HL-60/S4 treated with phorbol 12-myristate 13-acetate at 8.2 ng/mL for 4 days and 3 days (cell line): Measurements from ENCODE around the gene NWD2.

Source experiments
- in situ Hi-C: fragments of 300-500 bp; cut with MboI; formaldehyde crosslinking; loops from 2 replicates; pipeline ENCODE4 v1.15.0; 2022; ENCODE audit warnings: low sequenced_read_pairs

The NWD2 gene

GRCh38 chr4:37464373-37465128 is 220.0 kb downstream of the NWD2 start:
- in situ Hi-C loops, result no loop called here

- in situ Hi-C loops, result no loop called here
Observed at GRCh38 chr4:37465296-37465695, 220.8 kb downstream of the NWD2 start.

GRCh38 chr4:37465845-37466244 is 221.3 kb downstream of the NWD2 start:
- in situ Hi-C loops, result no loop called here

GRCh38 chr4:37467223-37467622 is 222.7 kb downstream of the NWD2 start:
- in situ Hi-C loops, result no loop called here

GRCh38 chr4:37467824-37468223 is 223.3 kb downstream of the NWD2 start:
- in situ Hi-C loops, result no loop called here

- in situ Hi-C loops, result no loop called here
Observed at GRCh38 chr4:37469286-37469685, 224.7 kb downstream of the NWD2 start.

GRCh38 chr4:37470245-37470644 is 225.7 kb downstream of the NWD2 start:
- in situ Hi-C loops, result no loop called here

- in situ Hi-C loops, result no loop called here
Observed at GRCh38 chr4:37471093-37471492, 226.6 kb downstream of the NWD2 start.

GRCh38 chr4:37471971-37472370 is 227.4 kb downstream of the NWD2 start:
- in situ Hi-C loops, result no loop called here

GRCh38 chr4:37473807-37474206 is 229.3 kb downstream of the NWD2 start:
- in situ Hi-C loops, result no loop called here

- in situ Hi-C loops, result no loop called here
Observed at GRCh38 chr4:37475087-37475486, 230.5 kb downstream of the NWD2 start.

GRCh38 chr4:37475776-37476175 is 231.2 kb downstream of the NWD2 start:
- in situ Hi-C loops, result no loop called here

GRCh38 chr4:37476256-37476655 is 231.7 kb downstream of the NWD2 start:
- in situ Hi-C loops, result no loop called here

GRCh38 chr4:37476691-37477090 is 232.1 kb downstream of the NWD2 start:
- in situ Hi-C loops, result no loop called here

GRCh38 chr4:37477126-37477525 is 232.6 kb downstream of the NWD2 start:
- in situ Hi-C loops, result no loop called here

- in situ Hi-C loops, result no loop called here
Observed at GRCh38 chr4:37478151-37478550, 233.6 kb downstream of the NWD2 start.

- in situ Hi-C loops, result no loop called here
Observed at GRCh38 chr4:37480509-37480908, 236.0 kb downstream of the NWD2 start.

- in situ Hi-C loops, result no loop called here
Observed at GRCh38 chr4:37481547-37482122, 237.1 kb downstream of the NWD2 start.

- in situ Hi-C loops, result no loop called here
Observed at GRCh38 chr4:37482236-37482913, 237.8 kb downstream of the NWD2 start.

GRCh38 chr4:37483610-37484009 is 239.1 kb downstream of the NWD2 start:
- in situ Hi-C loops, result no loop called here

- in situ Hi-C loops, result no loop called here
Observed at GRCh38 chr4:37486166-37486565, 241.6 kb downstream of the NWD2 start.

- in situ Hi-C loops, result no loop called here
Observed at GRCh38 chr4:37487668-37488067, 243.1 kb downstream of the NWD2 start.
